HG03066 (cell line): ENCODE data around the gene SEMA4D.
"Not testable (repeated sequence)": the region's sequence is repeated elsewhere in the genome, so short reads cannot be mapped to it uniquely, and the experiment has no call there.

ENCODE experiments used
- ATAC-seq: cut with Tn5 transposase; IDR thresholded peaks from one replicate; pipeline ENCODE4 v1.9.1; 2021; ENCODE audit warnings: low read depth; ENCODE audit not compliant: unreplicated experiment

SEMA4D gene

DNA sequence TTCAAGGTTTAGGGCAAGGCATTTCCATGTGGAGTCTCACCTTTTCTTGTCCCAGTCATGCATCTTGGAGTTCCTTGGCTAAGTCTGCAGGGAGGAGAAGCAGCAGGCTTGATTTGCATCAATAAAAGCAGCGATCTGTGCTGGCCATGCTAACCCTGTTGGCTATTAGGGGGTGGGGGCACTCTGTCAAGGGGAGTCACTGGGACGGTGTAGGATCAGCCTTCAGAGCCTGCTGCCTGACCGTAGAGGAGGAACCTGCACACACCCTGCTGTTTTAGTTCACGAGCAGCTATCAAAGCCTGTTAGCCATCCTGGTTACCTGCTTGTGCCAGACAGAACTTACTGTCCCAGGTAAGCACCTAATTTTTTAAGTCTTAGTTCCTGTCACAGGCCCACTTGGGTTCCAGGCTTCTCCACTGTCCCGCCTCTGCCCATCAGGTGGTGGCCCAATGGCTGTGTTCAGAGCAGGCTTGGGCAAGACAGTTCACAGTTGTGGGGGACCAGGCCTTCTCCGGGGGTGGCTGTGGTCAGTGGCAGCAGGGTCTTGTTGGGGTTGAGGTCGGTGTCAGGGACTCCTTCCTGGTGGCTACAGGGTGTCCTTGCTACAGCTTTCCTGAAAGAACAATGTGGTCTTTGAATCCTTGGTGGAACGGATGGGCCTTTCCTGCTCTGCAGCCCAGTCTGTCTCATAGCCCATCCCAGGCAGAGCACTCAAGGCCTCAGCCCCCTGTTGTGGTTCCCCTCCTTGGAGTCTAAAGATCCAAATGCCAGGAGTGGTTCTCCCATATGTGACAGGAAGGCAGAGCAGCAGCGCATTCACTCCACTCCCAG is 135.9 kb downstream of the SEMA4D start:
- ATAC-seq = no peak

- ATAC-seq = no peak
Measured at GRCh38 chr9:89361031-89361430, 136.9 kb downstream of the SEMA4D start.

GRCh38 chr9:89360465-89360864 is 137.4 kb downstream of the SEMA4D start:
- no peak for ATAC-seq

DNA sequence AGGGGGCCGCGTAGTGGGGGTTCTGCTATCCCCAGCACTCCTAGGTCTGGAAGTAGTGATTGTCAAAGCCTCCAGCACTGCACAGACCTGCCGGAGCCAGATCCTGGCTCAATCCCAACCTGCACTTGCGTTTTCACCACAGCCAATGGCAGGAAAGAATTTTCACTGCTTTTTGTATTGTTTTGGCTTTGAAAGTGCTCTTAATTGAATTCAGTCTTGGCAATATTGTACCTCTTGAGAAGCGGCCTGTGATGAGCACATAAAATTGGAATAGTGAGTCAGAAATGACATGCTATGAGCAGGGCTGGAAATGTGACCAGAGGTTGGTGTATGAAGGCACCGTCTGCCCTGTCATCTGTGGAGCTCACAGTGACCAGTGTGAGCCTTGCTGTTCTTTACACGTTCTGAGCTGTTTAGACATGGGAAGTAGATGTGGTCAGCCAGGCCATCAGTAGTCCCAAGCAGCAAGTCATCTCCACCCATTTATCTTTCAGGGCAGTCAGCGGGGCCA is 138.1 kb downstream of the SEMA4D start:
- ATAC-seq = no peak

- no peak for ATAC-seq
Measured at GRCh38 chr9:89358985-89359384, 138.9 kb downstream of the SEMA4D start.

GRCh38 chr9:89358376-89358916 is 139.5 kb downstream of the SEMA4D start:
- no peak for ATAC-seq

GRCh38 chr9:89357331-89358197 is 140.3 kb downstream of the SEMA4D start:
- ATAC-seq = no peak

- ATAC-seq = no peak
Measured at GRCh38 chr9:89356782-89357181, 141.1 kb downstream of the SEMA4D start.

GRCh38 chr9:89354471-89354870 is 143.4 kb downstream of the SEMA4D start:
- no peak for ATAC-seq

DNA sequence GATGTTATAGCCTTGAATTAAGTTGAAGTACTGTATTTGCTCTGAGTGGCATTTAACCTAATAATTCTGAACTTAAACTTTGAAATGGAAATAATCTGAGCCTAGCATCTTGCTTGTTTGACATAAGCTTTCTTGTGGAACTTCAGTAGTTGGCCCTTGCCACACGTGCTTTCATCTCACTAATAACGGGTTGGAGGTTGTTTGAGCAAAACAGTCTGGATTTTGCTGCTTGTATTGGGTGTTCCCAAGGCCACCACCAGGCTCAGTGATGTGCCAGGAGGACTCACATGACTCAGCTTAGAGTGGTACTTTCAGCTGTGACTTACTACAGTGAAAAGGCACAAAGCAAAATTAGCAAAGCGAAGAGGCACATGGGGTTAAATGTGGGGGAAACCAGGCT is 143.9 kb downstream of the SEMA4D start:
- ATAC-seq = no peak

GRCh38 chr9:89352874-89353649 is 144.9 kb downstream of the SEMA4D start:
- no peak for ATAC-seq

GRCh38 chr9:89352451-89352850 is 145.5 kb downstream of the SEMA4D start:
- no peak for ATAC-seq

- ATAC-seq = no peak
Measured at GRCh38 chr9:89351584-89352300, 146.2 kb downstream of the SEMA4D start.

- ATAC-seq = no peak
Measured at GRCh38 chr9:89350988-89351557, 146.8 kb downstream of the SEMA4D start.

DNA sequence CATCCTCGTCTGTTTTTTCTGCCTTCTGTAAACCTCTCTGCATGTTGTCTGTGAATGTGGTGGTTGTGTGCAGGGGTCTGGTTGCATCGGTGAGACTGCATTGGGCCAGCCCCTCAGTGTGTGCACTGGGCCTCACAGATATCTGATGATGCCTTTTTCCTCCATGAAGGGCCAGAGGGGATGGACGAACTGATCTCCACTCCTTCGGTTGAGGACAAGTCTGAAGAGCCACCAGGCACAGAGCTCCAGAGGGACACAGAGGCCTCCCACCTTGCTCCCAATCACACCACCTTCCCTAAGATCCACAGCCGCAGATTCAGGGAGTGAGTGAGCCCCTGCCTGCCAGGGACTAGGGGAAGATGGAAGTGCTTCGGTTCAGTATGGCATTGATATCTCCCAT is 148.3 kb downstream of the SEMA4D start:
- no peak for ATAC-seq

- no peak for ATAC-seq
Measured at GRCh38 chr9:89347651-89348050, 150.3 kb downstream of the SEMA4D start.

DNA sequence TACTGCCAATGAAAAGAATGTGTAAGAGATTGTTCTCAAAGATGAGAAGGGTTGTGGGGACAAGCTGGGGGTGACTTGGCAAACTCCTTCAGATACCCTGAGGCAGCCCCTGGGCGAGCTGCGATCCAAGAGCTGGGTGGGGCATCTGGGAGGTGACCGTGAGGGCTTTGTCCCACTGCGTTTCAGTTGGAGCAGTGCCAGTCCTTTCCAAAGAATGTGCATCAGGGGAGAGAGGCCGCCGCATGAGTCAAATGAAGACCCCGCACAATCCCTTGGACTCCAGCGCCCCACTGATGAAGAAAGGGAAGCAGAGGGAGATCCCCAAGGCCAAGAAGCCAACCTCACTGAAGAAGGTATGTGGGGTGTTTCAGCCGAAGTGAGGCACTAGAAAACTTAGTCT is 151.2 kb downstream of the SEMA4D start:
- no peak for ATAC-seq

DNA sequence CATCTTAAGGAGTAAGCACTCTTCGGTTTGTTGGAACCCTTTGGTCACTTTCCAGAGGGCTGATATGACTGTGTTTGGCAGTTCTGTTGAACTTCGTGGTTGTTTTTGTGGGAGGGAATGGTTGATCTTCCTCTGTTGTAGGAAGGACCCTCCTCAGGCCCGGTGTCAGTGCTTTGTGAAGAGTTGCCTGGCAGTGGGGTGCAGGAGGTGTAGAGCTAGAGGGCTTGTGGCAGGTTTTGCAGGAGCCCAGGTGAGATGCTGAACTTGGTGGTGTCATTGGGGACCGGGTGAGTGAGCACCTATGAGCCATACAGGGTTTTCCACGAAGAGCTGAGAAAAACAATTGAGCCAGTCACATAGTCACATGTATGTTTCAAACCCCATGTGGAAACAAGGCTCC is 152.4 kb downstream of the SEMA4D start:
- ATAC-seq = no peak

GRCh38 chr9:89343812-89344211 is 154.1 kb downstream of the SEMA4D start:
- ATAC-seq = not testable (repeated sequence)
